ENCODE data around the gene MTNR1A.

DNA sequence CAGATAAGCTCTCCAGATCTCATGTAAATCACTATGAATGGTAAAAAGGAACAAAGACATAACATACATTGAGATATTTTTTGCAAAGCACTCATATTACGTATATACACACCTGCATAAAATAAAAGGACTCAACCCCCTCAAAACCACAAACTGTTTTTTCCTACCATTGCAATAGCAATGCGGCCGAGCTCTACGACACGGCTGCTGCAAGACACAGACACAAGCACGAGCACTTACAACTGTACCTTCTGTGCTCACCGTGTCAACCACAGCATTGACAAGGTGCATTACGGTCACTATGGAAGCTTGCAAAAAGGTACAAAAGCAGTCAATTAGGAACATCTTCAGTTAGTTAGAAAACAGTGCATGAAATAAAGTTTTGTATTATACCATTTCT, 37.1 kb upstream of the MTNR1A start:
- TF ChIP-seq CTCF (IDR thresholded peaks at IDR 0.05): no peak
- no peak for TF ChIP-seq POLR2AphosphoS5 (IDR thresholded peaks at IDR 0.05)

Measured in prostate gland (tissue), 2 donors.